Progenitor cell of endocrine pancreas (in vitro differentiated cells): ENCODE results near the gene TJP3. TPM values are rescaled to one million over a fixed set of nuclear protein-coding genes. Genes with fewer than 3 reads are reported as not detected.

Experiments used
- DNase-seq: peaks from one replicate; pipeline ENCODE4 v3.0.0; 2021; ENCODE audit warnings: low spot score; ENCODE audit not compliant: unreplicated experiment
- H3K27ac Mint-ChIP-seq: 2 replicates; pipeline ENCODE4 v1.8.0; 2021; ENCODE audit warnings: mild to moderate bottlenecking, moderate library complexity, mixed read lengths
- H3K27me3 Mint-ChIP-seq: 2 replicates; pipeline ENCODE4 v1.8.0; 2021; ENCODE audit warnings: mixed read lengths
- H3K36me3 Mint-ChIP-seq: 2 replicates; pipeline ENCODE4 v1.8.0; 2022; ENCODE audit warnings: mixed read lengths; ENCODE audit not compliant: insufficient read depth
- H3K4me1 Mint-ChIP-seq: 2 replicates; pipeline ENCODE4 v1.8.0; 2021; ENCODE audit warnings: low read depth, mixed read lengths
- H3K4me3 Mint-ChIP-seq: 2 replicates; pipeline ENCODE4 v1.8.0; 2021; ENCODE audit warnings: low read depth, mild to moderate bottlenecking, moderate library complexity, mixed read lengths
- H3K9me3 Mint-ChIP-seq: 2 replicates; pipeline ENCODE4 v1.8.0; 2021; ENCODE audit warnings: low read depth, mixed read lengths
- CTCF ChIP-seq: fragments of 200-600 bp; sonication (generic); IDR thresholded peaks from one replicate; pipeline ENCODE4 v1.5.0; 2021; ENCODE audit warnings: antibody characterized with exemption, mild to moderate bottlenecking; ENCODE audit not compliant: unreplicated experiment
- total RNA-seq: library from RNA; stranded (reverse); gene quantifications from 2 replicates; pipeline ENCODE4 v1.2.1, GENCODE V29; 2021

Gene TJP3
- total RNA-seq, 1 donor from 2014 or later = 40.7 TPM

- no peaks in the 10 kb centered on the region for H3K36me3 Mint-ChIP-seq
- peak within 1 kb of the TSS; percentile 83 for H3K4me3 Mint-ChIP-seq
- peak within 1 kb of the TSS; percentile 68 for H3K27ac Mint-ChIP-seq
- TF ChIP-seq CTCF = peak; percentile 71
- peaks cover 11% of the 10 kb centered on the region for H3K4me1 Mint-ChIP-seq
- no peaks in the 10 kb centered on the region for H3K9me3 Mint-ChIP-seq
- H3K27me3 Mint-ChIP-seq = no peaks in the 10 kb centered on the region
- DNase-seq = peak; percentile 94
These were observed 7.7 kb upstream of the TJP3 start, which contains the start of gene PIP5K1C for GRCh38 chr19:3700242-3701032. Gene PIP5K1C (minus strand): TSS chr19:3700468. CDS start chr19:3700390, 78 bp downstream.

GRCh38 chr19:3701200-3701599, 7.0 kb upstream of the TJP3 start:
- H3K27ac Mint-ChIP-seq = no peak overlapping the region
- no peaks in the 10 kb centered on the region for H3K9me3 Mint-ChIP-seq
- no peak for DNase-seq
- no peaks in the 10 kb centered on the region for H3K36me3 Mint-ChIP-seq
- TF ChIP-seq CTCF = no peak
- H3K4me1 Mint-ChIP-seq = peaks cover 11% of the 10 kb centered on the region
- H3K4me3 Mint-ChIP-seq = peak overlapping the region; percentile 56
- no peaks in the 10 kb centered on the region for H3K27me3 Mint-ChIP-seq

GRCh38 chr19:3707868-3708206, 347 bp upstream of the TJP3 start:
- H3K4me3 Mint-ChIP-seq = no peak overlapping the region
- no peak for TF ChIP-seq CTCF
- H3K36me3 Mint-ChIP-seq = no peaks in the 10 kb centered on the region
- H3K9me3 Mint-ChIP-seq = no peaks in the 10 kb centered on the region
- peaks cover 8% of the 10 kb centered on the region for H3K4me1 Mint-ChIP-seq
- no peak overlapping the region for H3K27ac Mint-ChIP-seq
- DNase-seq = no peak
- H3K27me3 Mint-ChIP-seq = no peaks in the 10 kb centered on the region

GRCh38 chr19:3710265-3710812, 2.2 kb downstream of the TJP3 start:
- no peak for TF ChIP-seq CTCF
- no peaks in the 10 kb centered on the region for H3K9me3 Mint-ChIP-seq
- peak overlapping the region; percentile 11 for H3K4me3 Mint-ChIP-seq
- peaks cover 12% of the 10 kb centered on the region for H3K4me1 Mint-ChIP-seq
- no peaks in the 10 kb centered on the region for H3K27me3 Mint-ChIP-seq
- DNase-seq = no peak
- H3K27ac Mint-ChIP-seq = peak overlapping the region; percentile 69
- H3K36me3 Mint-ChIP-seq = no peaks in the 10 kb centered on the region

- no peaks in the 10 kb centered on the region for H3K9me3 Mint-ChIP-seq
- no peaks in the 10 kb centered on the region for H3K27me3 Mint-ChIP-seq
- H3K4me3 Mint-ChIP-seq = no peak overlapping the region
- TF ChIP-seq CTCF = no peak
- peaks cover 12% of the 10 kb centered on the region for H3K4me1 Mint-ChIP-seq
- H3K27ac Mint-ChIP-seq = peak overlapping the region; percentile 25
- DNase-seq = no peak
- H3K36me3 Mint-ChIP-seq = no peaks in the 10 kb centered on the region
These were observed 4.8 kb downstream of the TJP3 start for GRCh38 chr19:3712663-3713611.
